AG09319 (cell line): ENCODE results near the gene BBOX1.
"Not testable (repeated sequence)": the region's sequence is repeated elsewhere in the genome, so short reads cannot be mapped to it uniquely, and the experiment has no call there.

Experiments
- DNase-seq: peaks from one replicate; pipeline ENCODE4 v3.0.0-alpha.2; 2010; ENCODE audit warnings: low read depth; ENCODE audit errors: extremely low read depth
- TF ChIP-seq, protein P1 (sequence below): IDR thresholded peaks from 2 replicates; pipeline ENCODE4 v1.5.1; 2011; ENCODE audit warnings: low read depth, mild to moderate bottlenecking, inconsistent platforms, low read length, moderate library complexity

Gene BBOX1

GRCh38 chr11:27124514-27125264, 84.1 kb downstream of the BBOX1 start:
- TF ChIP-seq, protein P1, sequence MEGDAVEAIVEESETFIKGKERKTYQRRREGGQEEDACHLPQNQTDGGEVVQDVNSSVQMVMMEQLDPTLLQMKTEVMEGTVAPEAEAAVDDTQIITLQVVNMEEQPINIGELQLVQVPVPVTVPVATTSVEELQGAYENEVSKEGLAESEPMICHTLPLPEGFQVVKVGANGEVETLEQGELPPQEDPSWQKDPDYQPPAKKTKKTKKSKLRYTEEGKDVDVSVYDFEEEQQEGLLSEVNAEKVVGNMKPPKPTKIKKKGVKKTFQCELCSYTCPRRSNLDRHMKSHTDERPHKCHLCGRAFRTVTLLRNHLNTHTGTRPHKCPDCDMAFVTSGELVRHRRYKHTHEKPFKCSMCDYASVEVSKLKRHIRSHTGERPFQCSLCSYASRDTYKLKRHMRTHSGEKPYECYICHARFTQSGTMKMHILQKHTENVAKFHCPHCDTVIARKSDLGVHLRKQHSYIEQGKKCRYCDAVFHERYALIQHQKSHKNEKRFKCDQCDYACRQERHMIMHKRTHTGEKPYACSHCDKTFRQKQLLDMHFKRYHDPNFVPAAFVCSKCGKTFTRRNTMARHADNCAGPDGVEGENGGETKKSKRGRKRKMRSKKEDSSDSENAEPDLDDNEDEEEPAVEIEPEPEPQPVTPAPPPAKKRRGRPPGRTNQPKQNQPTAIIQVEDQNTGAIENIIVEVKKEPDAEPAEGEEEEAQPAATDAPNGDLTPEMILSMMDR, result peak; percentile 25
- peak; percentile 11 for DNase-seq

GRCh38 chr11:27129686-27130085, 89.1 kb downstream of the BBOX1 start:
- DNase-seq, result no peak
- TF ChIP-seq, protein P1, result no peak

GRCh38 chr11:27130806-27131205, 90.2 kb downstream of the BBOX1 start:
- no peak for DNase-seq
- TF ChIP-seq, protein P1, result no peak

DNA sequence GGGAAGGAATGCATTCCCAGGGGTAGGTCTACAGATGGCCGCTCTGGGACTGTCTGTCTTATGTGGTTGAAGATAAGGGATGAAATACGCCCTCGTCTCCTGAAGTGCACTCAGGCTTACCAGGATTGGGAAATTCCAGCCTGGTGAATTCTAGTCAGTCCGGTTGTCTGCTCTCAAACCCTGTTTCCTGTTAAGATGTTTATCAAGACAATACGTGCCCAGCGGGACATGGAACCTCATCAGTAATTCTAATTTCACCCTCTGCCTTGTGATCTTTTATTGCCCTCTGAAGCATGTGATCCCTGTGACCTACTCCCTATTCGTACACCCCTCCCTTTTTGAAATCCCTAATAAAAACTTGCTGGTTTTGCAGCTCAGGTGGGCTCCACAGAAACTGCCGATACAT, 95.3 kb downstream of the BBOX1 start:
- not testable (repeated sequence) for DNase-seq

DNA sequence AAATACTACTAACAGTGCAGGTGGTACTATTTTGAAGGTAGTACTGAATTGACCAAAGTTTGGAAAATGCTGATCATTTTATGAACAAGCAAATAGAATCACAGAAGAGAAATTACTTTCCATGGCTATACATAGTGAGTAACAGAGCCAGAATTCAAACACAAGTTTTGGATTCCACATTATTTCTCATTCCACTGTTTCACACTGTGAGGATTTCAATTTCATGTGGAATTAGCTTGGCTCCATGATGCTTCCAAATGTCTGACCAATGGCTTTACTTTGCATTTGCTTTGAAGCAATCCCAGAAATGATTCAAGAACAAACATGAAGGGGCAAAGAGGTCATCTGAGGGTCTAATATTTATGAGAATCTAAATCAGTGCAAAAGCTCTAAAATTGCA, 98.1 kb downstream of the BBOX1 start:
- DNase-seq, result no peak
- TF ChIP-seq, protein P1, result no peak

DNA sequence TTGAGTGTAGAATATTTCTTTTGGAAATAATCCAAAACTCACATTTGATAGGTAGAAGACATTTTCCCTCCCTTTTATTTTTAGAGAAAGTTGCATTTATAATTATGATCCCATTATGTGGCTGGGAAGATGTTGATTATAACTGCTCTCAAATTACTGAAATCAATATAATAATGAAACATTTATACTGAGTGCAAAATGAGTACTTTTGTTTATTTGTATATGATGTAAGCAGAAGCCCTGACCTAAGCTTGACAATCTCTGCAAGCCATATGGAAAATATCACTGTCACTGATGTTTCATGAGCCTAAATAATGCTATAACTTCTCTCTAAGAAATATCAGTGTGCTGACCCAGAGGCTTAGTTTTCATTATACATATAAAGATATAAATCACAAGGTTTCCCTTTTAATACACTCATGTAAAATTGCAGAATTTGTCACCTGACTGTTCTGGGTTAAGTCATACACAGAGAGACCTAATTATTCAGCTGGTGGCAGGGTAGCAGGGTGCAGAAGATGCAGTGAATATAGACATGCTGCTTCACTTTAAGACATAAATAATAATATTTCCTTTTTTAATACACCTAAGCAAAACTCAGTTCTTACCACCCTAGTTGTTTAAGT, 99.2 kb downstream of the BBOX1 start:
- no peak for DNase-seq
- TF ChIP-seq, protein P1, result no peak

- TF ChIP-seq, protein P1, result no peak
- DNase-seq, result no peak
Measured at GRCh38 chr11:27141576-27141975, 101.0 kb downstream of the BBOX1 start.
